Renal pelvis (tissue), 4 donors: ENCODE measurements around the gene SERPINE1. TPM values are rescaled to one million over a fixed set of nuclear protein-coding genes. Genes with fewer than 3 reads are reported as not detected.

Experiments used
- DNase-seq: peaks from one replicate; pipeline ENCODE4 v3.0.0-alpha.2; 2013
- polyA plus RNA-seq, 3 donors: library from polyadenylated mRNA; unstranded; fragments of 120-200 nt; gene quantifications; one replicate each; pipeline ENCODE4 v1.2.1, GENCODE V29; 2013; ENCODE audit not compliant: insufficient read length in 3 of 3

The SERPINE1 gene
- polyA plus RNA-seq, 3 donors = 0.86 to 1.3 (median 1.2) TPM

DNA sequence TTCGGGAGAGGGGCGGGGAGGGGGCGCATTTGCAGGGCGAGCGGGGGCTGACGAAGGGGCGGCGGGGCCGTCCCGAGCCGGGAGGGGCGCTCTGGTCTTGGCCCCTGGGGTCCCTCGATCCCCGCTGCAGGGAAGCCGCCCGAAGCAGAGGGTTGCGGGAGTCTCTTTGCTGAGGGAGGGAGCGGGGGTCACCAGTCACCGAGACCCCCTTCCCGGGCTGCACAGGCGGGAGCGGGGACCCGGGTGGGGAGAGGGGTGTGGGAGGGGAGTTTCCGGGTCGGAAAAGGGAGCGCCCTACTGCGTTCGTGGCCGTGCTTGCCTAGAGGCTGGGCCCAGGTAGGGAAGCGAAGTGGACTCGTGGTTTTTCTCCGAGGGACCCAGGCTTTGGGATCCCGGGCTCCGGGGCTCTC is 27.8 kb downstream of the SERPINE1 start:
- DNase-seq = no peak

DNA sequence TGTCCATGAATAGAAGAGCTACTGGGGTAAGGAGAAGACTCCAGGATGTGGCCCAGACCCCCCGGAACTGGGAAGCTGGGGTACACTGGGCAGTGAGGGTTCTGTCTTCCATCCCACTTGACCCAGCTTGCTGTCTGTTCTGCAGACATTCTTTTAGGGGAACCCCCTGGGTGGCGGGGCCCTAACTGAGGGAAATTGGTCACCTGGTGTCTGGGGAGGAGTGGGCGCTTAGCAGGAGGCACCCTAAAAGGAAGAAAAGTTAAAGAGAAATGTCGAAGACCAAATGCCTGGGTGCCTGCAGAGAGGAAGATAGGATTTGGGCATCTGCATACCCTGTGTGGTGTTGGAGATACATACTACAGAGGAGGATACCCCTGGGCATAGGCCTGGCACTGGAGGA is 28.4 kb downstream of the SERPINE1 start:
- DNase-seq = no peak

DNA sequence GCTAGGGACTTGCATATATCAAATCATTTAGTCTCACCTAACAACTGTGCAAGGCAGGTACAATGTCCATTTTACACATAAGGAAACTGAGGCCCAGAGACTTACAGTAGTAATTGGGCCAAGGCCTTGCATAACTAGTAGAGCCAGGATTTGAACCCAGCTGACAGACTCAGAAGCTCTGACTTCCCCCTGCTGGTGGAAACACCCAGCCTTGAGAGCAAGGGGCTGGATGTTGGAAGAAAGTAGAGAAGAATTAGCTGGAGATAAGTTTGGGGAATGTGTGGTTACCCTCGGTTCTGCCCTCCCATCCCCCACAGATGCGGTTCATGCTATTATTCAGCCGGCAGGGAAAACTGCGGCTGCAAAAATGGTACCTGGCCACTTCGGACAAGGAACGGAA is 29.4 kb downstream of the SERPINE1 start:
- no peak for DNase-seq

DNA sequence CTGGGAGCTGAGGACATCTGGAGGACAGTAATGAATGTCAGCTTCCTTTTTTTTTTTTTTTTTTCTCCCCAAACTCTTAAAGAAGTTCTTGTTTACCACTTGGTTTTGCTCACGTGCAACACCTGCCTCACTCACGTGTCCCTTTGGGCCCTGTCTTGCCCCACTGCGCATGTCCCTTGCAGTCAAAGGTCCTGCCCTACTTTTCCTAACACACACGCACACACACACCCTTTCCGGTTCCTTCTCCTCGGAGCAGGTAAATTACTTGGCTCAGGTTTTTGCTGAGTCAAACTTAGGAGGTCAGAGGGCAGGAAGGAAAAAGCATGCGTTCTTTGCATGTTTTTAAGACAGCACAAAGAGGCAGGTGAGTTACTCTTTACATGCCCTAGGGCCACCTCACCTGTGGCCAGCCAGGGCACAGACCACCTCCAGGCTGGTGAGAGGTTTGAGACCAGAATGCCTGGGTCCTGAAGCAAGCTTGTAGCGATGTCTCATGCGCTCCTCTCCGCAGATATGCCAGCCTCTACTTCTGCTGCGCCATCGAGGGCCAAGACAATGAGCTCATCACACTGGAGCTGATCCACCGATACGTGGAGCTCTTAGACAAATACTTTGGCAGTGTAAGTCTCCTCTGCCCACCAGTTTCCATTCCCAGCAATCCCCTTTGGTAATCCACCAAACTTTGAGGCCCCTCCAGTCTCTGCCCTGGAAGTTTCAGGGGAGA is 30.1 kb downstream of the SERPINE1 start:
- no peak for DNase-seq

DNA sequence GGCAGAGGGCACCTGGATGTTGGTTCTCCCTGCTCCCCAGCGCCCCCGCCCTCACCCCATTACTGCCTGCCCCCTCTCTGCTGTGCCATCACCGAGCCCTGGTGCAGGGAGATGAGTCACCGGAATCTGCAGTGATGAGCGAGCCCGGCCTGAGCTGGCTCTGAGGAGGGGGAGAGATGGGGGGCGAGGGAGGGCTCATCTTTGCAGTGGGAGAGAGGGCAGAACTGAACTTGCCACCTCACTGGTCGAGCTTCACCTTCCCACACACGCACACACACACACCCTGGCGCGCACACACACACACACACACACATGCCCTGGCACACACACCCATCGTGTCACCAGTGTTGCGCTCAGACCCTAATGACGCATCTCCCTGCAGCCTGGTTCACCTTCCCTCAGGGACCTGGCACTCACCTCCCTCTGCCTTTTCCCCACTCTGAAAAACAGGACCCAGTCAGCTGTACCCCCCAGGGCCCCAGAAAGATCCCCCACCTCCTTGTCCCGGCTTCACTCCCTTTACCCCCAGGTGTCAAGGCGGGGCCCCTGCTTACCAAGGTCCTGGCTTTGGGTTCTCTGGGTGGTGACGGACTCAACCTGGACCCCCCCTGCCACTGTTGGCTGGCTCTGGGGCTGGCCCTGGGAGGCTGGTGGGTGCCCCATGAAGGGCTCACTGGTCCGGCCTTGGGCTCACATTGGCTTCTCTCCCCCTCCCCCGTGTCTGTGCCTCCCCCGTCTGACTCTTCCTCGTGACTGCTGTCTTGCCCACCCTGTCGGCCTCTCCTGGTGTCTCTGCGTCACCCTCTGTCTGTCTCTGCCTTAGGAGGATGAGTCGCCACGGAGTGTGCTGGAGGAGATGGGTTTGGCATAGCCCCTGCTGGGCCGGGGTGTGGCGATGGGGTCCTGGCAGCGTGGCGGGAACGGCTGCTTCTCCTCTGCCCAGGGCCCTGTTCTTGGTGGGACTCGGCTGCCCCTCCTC is 33.1 kb downstream of the SERPINE1 start:
- no peak for DNase-seq

DNA sequence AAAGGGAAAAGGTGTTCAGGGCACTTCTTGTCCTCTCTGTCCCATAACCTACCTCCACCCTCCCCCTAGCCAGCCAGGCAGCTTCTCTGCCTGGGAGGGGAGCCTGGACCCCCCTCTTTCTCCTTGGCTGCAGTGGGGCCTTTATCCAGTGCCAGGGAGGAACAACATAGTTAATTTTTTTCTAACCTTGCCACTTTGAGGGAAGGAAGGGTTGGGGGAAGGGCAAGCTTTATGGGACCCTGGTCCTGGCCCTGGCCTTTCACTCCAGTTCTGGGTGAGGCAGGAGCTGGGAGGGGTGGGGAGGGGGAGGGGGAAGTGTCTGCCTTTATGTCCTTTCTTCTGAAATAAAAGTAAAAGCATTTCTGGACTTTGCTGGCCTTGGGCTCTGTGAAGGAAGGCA is 34.0 kb downstream of the SERPINE1 start:
- no peak for DNase-seq

DNA sequence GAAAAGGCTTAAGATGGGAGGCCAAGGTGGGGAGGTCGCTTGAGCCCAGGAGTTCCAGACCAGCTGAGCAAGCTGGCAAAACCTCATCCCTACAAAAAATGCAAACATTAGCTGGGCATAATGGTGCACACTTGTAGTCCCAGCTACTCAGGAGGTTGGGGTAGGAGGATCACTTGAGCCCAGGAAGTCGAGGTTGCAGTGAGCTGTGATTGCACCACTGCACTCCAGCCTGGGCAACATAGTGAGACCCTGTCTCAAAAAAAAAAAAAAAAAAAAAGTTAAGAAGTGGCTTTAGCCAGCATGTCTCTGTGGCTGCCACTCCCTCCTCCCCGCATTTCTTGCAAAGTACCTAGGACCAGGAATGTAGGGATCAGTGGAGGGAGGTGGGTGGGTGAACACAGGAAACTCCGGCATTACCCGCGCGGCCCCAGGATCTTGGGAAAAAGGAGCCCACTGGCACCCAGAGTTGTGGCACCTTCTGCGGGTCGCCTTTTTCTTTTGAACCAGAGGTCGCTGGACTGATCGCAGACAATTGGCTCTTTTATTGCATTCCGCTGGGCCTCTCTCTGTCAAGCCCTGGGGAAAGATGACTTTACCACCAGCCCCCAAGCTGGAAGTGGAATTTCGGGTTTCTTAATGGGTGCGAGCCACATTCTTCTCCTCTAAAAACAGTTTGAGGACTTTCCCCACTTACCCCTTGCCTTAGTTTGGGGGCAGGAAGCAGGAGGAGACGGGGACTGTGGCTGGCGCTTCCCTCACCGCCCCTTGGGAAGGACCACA is 35.0 kb downstream of the SERPINE1 start:
- DNase-seq = no peak

DNA sequence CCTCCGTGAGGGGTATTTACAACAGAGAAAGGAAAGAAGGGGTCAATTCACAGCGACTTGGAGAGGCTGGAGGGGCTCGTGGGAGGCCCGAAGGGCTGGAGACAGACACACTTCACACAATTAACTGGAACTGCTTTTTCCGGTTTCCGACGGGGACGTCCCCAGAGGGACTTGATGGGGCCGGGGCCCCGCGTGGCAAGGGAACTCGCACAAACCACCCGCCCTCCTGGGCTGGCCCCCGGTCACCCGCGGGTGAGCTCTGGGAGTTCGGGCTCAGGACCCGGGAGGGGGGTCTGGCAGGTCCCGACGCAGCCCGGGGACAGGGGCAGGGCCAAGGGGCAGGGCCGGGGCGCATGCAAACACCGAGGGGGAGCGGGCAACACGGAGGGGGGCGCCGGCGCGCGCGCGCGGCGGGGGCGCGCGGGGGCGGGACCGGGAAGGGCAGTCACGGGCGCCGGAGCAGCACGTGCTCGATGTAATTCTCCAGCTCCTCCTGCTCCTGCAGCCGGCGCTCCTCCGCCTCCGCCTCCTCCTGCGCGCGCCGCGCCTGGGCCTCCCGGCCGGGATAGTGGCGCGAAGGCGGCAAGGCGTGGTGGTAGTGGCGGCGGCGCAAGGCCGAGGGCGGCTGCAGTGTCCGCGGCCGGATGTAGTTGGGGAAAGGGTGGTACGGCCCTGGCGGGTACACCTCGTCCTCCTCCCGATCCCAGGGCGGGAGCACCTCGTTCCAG is 35.8 kb downstream of the SERPINE1 start:
- no peak for DNase-seq

DNA sequence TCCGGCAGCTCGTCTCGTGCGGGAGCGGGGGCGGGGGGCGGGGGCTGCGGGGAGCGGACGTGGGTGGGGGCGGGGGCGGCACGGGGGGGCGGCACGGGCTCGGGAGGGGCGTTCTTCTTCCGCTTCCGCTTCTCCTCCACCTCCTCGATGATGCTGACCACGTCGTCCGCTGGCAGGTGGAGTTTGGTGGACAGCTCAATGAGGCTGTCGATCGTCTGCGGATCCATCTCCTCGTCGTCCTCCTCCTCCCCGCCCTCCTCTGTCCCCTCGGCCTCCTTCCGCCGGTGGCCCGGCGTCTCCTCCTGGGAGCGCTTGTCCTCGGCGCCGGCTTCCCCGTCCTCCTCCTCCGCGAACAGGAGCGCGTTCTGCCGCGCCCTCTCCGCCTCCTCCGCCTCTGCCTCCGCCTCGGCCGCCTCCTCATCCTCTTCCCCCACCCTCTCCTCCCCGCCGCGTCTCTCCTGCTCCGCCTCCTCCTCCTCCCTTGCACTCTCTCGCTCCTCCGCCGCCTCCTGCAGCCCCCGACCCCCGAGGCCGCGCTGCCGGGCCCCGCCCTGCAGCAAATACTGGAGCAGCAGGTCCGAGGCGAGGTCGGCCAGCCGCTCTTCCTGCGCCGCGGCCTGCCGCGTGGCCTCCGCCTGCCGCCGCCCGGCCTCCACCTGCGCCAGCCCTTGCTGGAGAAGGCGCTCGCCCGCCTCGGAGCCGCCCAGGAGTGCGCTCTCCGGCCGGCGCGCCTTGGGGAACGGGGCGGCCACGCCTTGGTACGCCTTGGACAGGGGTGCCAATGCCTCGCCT is 36.6 kb downstream of the SERPINE1 start:
- DNase-seq = no peak

DNA sequence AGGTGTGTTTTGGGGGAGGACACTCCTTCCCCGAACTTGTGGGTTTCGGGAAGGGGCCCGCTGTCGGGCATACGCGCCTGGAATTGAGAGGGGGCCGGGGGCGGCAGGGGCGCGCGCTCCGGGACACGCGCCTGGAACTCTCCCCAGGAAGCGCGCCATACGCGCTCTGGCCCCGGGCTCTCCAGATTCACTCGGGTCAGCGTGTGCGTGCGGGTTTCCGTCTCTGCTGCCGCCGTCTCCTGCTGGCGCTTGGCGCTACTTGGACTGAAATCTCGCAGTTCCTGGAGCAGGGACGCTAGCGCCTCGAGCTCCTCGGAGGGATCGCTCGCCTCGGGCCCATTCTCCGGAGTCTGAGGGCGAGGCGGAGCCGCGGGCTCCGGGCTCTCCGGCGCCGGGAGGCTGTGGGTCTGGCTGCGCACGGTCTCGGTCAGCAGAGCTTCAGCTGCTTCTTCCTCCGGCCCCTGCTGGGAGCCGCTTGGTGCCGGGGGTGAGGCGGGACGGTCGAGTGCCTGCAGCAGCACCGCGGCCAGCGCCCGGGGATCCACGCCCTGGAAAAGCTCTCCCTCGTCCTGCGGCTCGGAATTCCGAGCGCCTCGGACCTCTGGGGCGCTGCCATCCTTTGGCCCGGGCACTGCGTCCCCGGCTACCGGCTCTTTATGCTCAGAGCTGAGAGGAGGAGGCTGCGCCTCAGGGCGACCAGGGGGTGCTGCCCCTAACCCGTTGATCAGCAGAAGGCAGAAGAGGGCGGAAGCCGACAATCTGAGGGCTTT is 37.4 kb downstream of the SERPINE1 start:
- DNase-seq = no peak

DNA sequence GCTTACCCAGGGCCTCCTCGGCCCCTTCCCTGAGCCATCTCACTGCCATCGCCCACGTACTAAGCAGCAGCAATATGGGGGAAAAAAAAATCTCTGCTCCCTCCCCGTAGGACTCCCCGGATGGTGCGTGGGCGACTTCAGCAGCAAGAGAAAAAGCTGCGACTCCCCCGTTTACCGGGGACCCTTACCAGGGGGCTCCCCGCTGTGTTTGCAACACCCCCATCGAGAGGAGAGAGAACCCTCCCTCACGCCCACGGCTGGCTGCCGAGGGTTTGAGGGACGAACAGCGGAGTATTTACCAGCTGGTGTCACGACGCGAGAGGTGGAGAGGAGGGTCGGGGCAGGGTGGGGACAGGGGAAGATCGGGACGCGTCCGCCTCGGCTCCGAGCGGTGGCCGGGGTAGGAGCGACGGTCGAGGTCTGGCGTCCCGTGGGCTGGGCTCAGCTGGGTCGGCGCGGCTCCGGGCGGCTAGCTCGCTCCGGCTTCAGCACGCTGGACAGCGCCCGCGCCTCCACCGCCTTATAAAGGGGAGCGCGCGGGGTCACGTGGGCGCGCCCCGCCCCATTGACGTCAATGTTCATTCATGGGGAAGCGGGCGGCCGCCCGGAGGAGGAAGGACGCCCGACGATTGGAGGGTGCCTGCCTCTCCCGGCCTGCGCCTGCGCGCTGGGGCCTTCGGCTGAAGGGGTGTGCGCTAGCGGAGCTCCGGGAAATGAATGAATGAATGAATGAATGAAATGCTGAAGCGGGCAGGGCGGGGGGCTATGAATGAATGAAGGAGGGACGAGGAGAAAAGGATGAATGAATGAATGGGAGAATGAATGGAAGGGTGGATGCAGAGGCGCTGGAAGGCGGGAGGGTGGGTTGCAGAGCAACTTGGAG is 38.4 kb downstream of the SERPINE1 start, which contains the start of gene VGF:
Gene VGF, minus strand, starts transcription at position 495 of the 883 bp plus-strand sequence. CDS start 726 bp downstream, outside the sequence.
- DNase-seq = peak; percentile 90

DNA sequence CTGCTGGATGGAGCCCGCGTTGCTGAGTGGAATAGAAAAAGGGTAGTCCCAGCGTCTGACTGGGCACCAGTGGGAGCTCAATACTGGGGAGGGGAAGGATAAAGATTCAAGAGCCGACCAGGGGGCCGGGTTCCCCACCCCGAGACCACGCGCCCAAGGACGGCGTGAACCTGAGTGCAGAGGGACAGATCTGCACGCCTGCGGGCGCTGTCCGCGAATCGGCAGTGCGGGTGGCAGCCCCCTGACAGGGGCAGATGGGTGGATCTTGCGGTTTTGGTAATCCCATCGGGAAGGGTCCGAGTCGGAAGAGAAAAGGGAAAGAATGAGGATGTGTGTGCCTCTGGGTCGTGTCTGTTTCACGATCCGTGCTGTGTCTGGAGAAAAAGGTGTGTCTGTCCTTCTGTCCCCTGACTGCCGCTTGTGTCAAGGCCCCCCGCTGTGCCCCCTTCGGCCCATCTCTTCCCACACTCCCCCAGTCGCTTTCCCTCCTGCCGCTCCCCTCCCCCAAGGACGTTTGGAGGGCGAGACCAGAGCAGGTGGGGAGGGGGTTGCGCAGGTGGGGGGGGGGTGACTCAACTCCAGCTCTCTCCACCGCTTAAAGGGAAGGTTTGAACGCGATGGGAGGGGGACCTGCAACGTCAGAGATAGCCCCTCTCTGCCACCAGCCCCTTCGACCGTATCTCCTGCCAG is 39.2 kb downstream of the SERPINE1 start:
- DNase-seq = no peak

DNA sequence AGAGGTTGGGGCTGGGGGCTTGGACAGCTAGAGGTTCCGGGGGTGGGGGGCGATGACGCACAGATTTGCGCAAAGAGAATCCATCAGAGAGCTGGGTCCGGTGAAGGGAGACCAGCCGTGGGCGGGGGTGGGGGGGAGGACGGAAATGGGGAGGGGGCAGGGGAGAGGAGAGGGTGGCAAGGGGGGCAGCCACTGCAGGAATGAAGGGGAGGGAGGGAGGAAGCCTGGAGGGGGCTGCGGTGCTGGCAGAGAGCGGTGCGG is 39.7 kb downstream of the SERPINE1 start:
- DNase-seq = no peak

DNA sequence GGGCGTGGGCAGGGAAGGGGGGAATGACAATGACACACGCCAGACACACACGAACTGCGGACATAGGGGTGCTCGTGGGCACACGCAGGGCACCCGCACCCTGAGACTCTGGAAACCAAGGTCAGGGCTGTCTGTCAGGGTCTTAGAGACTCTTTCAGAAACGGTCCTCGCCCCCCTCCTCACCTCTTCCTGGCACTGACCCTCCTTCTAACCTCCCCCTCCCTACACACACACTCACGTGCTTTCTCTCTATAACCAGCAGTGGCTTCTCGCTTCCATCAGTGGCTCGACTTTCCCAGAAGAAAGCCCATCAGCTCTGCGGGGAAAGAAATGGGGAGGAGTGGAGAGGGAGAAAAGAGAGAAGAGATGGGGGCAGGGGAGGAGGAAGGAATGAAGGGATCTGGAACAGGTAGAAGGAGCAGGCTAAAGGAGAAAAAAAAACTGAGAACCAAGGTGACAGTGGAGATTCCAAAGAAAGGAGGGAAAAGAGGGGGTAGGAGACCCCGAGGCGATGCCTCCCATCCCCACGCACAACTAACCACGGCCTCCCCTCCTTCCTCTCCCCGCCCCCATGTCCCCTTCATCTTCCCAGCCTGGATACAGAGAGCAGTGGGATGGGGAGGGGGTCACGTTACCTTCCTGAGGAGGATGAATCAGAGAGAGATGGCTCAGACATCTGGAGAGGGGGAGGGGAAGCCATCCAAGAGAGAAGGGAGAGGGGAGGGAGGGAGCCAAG is 40.2 kb downstream of the SERPINE1 start:
- no peak for DNase-seq

DNA sequence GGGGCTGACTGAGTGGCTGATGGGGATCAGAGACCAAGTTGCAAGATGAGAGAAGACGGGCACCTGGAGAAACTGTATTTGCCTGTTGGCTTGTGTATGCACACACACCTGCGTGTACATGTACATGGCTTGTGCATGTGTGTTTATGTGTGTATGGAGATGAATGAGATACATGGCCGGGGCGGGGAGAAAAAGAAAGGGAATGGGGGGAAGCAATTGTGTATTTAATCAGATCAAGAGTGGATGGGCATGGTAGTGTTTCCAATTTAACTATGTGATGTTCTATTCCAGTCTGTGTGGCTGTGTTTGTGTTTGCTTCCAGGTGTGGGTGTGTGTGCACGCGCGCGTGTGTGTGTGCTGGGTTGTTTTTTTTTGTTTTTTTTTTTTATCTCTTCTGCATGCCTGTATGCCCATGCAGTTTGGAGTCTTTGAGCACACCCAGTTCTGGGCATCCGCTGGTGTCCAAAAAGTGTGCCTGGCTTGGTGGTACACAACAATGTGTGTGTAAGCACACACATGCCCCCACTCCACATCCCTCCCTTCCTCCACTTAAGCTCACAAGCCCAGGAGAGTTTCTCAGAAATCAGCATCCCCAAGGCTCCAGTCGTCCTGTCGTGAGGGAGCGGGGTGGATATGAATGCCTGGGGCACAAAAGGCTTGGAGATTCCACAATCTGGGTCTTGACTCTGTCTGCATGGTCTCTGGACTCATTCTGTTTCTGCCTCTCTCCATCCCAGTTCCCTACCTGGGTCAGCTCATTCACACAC is 40.9 kb downstream of the SERPINE1 start:
- no peak for DNase-seq

DNA sequence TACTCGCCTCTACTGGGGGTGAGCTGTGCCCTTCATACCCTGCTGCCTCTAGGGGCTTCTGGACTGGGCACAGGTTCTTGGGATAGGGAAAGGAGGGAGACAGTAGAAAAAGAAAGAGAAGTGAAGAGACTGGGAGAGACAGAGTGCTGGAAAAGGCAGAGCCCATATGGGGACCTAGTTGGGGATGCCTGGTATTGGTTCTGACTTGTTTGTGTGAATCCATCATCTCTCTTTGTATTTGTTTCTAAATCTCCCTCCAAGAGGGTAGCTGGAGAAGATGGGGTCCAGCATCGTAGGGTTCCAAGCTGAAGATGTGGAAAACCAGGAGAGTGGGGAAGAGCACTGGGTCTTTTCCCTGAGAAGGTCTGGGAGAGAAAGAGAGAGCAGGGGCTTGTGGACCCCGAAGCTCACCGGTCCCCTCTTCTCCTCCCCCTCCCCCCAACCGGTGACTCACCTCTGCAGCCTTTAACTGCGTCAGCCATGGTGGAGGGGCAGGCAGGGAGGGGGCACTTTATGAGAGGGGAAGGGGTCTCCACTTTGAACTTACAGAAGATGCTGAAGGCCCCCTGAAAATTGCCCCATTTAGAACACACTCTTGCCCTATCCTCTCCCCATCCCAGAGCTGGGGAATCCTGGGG is 41.6 kb downstream of the SERPINE1 start:
- DNase-seq = no peak
